Right renal cortex interstitium (tissue), 3 donors: ENCODE measurements around the gene SH2B2. TPM values are rescaled to one million over a fixed set of nuclear protein-coding genes. Genes with fewer than 3 reads are reported as not detected.
"Not testable (repeated sequence)": the region's sequence is repeated elsewhere in the genome, so short reads cannot be mapped to it uniquely, and the experiment has no call there.

ENCODE experiments used
- DNase-seq, 3 donors: peaks; one replicate each; pipeline ENCODE4 v3.0.0-alpha.2; 2013; ENCODE audit warnings: low read depth in 3 of 3, low spot score in 2 of 3
- polyA plus RNA-seq, 3 donors: library from polyadenylated mRNA; unstranded; fragments of 120-200 nt; gene quantifications; one replicate each; pipeline ENCODE4 v1.2.1, GENCODE V29; 2013; ENCODE audit not compliant: insufficient read length in 3 of 3

The SH2B2 gene
- polyA plus RNA-seq, 3 donors: 2.9 to 4.1 (median 3.4) TPM

GRCh38 chr7:102284891-102285539 lies 1.7 kb upstream of the SH2B2 start:
- DNase-seq: no peak

DNA sequence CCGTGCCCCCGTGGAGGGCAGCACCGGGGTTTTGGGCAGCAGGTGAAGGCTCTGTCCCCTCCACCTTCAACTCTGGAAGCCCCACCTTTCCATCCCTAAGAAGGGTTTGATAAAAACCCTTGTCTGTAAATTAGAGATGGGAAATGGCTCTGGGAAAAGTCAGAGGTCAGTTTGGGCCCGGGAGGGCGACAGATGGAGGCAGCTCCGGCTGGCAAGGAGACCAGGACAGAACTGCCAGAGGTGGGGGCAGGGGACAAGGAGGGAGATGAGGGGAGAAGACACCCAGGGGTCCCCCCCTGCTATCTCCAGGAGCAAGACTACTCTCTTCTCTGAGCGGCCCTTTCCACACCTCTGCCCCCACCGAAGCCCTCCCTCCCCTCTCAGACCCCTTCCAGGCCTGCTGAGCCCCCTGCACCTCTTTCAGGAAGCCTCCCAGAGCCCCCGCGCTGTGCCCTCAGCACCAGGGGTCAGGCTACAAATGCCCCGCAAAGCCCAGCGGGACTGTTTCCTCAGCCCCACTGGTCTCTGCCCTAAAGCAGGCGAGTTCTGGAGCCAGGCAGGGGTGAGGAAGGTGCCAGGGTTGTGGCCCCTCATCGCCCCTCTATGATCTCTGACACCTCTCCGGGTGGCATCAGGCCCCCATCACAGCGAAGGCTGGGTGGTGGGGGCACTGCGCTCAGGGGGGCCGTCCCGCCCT lies 980 bp upstream of the SH2B2 start:
- no peak for DNase-seq

- no peak for DNase-seq
Measured at GRCh38 chr7:102287111-102287980, 678 bp downstream of the SH2B2 start.

DNA sequence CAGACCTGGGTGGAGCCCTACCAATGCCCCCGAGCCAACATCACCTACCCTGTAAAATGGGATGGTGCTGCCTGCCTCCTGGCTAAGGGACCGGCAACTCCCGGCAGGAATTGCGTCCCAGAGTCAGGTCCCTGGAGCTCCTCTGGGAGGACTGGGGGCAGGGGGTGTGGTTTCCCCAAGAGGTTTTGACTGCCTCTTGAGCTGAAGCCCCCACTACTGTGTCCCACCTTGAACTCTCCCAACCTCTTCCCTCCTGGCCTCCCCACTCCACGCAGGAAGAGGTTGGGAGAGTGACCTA lies 1.3 kb downstream of the SH2B2 start:
- no peak for DNase-seq

GRCh38 chr7:102288285-102288930 lies 1.7 kb downstream of the SH2B2 start:
- DNase-seq: no peak

- no peak for DNase-seq
Measured at GRCh38 chr7:102289057-102289456, 2.4 kb downstream of the SH2B2 start.

DNA sequence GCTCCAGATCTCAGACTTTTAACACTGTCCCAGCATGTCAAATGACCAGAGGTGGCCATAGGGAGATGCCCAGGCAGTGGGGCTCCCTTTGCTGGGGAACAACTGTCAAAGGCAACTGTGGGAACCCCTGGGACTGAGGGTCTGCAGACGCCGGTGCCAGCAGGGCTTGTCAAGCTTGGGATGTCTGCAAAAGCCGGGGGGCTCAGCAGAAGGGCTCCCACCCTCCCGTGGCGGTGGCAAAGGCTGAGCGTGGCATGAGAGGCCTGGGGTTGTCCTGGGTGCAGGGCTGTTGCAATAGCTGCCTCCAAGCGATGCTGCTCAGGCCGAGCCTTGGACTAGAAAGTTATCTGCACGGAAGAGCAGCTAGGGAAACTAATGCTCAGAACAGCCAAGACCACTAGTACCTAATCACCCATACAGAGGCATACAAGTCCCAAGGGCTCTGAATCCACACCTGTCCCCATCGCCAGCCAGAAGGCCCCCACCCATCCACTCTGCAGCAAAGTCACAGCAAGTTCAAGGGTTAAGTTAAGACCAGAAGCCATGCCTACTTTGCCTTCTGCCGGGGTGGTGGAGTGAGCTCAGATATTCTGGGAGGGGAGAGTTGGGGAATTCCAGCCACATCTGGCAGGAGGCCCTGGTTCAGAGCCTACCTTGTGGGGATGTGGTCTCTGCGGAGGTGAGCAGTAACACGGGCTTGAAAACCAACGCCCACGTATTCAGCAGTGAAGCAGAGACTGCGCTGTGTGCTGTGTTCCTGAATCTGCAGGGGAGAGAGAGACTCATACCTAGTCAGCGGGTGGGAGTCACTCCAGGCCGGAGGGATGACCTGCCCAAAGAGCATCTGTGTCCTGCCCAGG lies 4.6 kb downstream of the SH2B2 start:
- no peak for DNase-seq

DNA sequence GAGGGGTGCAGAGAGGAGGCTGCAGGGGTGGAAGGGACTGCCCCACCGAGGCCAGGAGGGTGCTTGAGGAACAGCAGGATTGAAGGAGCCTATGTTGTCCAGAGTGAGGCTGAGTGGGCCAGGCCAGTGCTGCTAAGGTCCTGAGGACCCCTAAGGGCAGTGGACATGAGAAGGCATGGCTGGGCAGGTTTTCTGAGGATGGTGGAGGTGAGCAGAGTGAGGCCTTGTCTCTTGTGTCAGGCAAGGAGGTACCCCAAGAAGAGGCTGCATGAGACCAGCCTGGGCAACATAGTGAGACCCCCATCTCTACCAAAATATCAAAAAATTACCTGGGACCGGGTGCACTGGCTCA lies 5.2 kb downstream of the SH2B2 start:
- DNase-seq: no peak

DNA sequence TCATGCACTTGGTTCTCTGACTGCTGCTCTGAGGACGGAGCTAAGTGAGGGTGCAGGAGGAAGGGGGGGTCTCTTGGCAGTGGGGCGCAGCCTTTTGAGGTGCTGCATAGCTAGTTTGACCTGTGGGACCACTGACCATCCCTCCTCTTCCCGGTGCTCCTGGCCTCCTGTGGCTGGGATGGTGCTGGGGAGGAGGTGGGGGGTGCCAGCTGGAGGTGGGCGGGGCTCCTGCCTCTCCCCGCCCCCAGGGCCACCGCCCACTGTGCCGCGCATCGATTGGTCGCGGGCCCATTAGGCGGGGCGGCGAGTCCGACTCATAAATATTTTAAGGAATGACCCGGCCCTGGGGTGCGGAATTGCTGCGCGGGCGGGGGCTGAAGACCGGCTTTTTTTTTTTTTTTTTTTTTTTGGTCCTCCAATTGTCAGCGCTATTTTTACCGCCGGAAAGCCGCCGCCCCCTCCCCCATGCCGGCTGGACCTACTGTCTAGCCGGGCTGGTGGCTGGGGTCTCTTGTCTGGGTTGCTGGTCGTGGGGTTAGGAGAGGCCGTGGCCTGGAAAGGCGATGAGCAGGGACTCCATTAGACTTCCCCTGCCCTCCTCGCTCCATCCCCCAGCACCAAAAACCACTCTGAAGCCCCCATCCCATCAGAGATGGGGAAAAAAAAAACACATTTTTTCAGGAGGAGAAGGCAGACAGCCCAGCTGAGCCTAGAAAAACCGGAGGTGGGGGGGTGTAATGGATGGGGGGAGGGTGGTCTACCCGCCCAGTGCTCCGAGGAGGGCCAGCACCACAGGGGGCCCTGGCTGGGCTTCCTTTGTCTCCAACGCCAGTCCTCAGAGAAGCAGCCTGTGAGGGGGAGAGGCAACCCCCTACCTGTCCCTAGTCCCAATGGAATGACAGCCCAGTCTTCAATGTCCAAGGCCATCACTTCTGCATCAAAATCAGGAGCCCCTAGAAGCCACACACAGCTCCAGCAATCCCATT lies 6.4 kb downstream of the SH2B2 start:
- no peak for DNase-seq

GRCh38 chr7:102294589-102294988 lies 7.9 kb downstream of the SH2B2 start:
- DNase-seq: no peak

DNA sequence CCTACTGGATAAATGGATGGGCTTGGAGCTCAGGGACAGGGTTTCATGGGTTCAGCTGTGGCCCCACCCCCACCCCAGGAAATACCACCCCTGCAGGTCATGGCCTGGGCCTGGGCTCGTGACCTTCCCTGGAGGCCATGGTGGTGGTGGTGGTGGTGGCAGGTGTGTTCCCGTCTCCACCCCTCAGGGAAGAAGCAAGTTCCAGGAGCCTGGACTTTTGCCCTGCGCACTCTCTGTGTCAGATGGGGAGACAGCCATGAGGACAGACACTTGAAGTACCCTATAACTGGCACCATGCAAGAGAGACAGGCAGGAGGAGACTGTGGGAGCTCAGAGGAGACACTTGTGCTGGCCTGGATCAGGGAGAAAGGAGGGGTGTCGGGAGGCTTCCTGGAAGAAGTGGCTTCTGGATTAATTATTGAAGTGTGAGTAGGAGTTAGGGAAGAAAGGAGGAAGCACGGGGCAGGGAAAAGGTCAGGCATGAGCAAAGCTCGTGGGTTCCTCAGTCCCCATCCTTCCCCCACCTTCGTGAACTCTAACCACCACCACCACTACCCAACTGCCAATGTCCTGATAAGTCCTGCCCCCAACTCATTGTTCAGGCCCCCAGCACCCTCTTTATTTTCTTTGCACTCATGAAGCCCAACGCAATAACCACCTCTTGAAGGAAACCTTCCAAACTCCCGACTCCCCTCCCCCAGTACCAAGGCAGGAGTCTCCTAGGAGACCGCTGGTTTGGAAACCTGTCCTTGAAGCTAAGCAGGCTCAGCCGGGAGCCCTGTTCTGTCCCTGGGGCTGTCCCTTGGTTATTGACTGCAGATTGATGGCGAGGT lies 8.9 kb downstream of the SH2B2 start:
- DNase-seq: no peak

GRCh38 chr7:102296179-102296438 lies 9.4 kb downstream of the SH2B2 start:
- no peak for DNase-seq

- no peak for DNase-seq
Measured at GRCh38 chr7:102296514-102296913, 9.8 kb downstream of the SH2B2 start.

GRCh38 chr7:102297487-102298218 lies 11.0 kb downstream of the SH2B2 start:
- DNase-seq: no peak

DNA sequence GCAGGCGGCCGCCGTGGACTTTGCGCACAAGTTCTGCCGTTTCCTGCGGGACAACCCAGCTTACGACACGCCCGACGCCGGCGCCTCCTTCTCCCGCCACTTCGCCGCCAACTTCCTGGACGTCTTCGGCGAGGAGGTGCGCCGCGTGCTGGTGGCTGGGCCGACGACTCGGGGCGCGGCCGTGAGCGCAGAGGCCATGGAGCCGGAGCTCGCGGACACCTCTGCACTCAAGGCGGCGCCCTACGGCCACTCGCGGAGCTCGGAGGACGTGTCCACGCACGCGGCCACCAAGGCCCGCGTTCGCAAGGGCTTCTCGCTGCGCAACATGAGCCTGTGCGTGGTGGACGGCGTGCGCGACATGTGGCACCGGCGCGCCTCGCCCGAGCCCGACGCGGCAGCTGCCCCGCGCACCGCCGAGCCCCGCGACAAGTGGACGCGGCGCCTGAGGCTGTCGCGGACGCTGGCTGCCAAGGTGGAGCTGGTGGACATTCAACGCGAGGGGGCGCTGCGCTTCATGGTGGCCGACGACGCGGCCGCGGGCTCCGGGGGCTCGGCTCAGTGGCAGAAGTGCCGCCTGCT lies 14.1 kb downstream of the SH2B2 start:
- no peak for DNase-seq

DNA sequence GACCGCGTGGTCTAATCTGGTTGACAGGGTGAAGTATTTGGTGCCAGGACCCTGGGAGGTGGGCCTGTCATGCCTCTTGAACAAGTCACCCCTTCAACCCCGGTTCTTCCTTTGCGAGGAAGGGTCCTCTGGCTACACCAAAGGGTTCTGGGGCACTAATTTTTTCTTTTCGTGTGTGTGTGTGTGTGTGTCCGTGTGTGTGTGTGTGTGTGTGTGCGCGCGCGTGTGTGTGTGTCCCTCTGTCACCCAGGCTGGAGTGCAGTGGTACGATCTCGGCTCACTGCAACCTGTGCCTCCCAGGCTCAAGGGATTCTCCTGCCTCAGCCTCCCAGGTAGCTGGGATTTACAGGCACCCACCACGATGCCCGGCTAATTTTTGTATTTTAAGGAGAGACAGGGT lies 14.7 kb downstream of the SH2B2 start:
- not testable (repeated sequence) for DNase-seq

GRCh38 chr7:102302025-102302424 lies 15.4 kb downstream of the SH2B2 start:
- no peak for DNase-seq
